ENCODE results near the gene POLRMT. TPM values are rescaled to one million over a fixed set of nuclear protein-coding genes. Genes with fewer than 3 reads are reported as not detected.

Gene POLRMT
- total RNA-seq, 1 donor from 2014 or later, result 53.6 TPM

DNA sequence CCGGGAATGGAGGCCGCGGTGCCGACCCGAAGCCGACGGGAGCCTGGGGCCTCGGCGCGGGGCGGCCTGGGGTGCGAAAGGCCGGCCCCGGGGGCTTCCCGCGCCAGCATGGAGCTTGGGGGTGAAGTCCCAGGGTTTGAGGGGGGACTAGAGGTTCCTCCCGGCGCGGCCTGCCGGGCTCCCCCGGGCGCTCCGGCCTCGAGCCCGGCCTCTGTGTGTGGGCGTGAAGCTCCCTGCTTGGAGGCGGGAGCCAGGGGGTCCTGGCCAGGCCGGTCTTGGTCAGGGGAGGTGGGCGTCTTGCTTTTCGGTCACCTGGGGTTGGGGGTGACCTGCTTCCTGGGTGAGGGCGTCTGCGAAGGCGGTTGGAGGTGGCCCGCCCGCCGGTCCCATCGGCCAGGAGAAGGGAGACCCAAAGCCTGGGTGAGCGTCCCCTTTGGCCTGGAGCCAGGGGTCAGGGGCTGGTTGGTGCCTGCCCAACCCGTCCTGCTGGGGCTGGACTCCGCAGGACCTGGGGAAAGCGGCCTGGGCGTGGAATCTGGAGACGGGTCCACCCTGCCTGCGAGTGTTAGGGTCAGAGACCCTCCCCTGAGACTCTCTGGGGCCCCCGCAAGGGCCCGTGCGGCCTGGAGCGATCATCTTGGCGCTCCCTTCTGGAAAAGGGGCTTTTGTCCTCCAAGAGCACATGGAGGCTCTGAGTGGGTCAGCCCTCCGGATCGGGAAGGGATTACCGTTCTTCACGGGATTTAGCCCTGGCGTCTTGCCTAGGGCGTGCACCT, 60.4 kb downstream of the POLRMT start:
- Mint-ChIP-seq H3K4me3 (ENCODE audit: unreplicated experiment) (peak overlapping the region; percentile 88), H3K36me3 (ENCODE audit: low read depth, unreplicated experiment) (peaks cover 5% of the 10 kb centered on the region), H3K4me1 (ENCODE audit: unreplicated experiment) (peaks cover 20% of the 10 kb centered on the region), H3K27ac (ENCODE audit: unreplicated experiment) (no peak overlapping the region), H3K9me3 (ENCODE audit: unreplicated experiment) (no peaks in the 10 kb centered on the region), H3K27me3 (ENCODE audit: unreplicated experiment) (peaks cover 7% of the 10 kb centered on the region)
- DNase-seq (ENCODE audit: low spot score), result peak; percentile 46
- TF ChIP-seq, protein P1, sequence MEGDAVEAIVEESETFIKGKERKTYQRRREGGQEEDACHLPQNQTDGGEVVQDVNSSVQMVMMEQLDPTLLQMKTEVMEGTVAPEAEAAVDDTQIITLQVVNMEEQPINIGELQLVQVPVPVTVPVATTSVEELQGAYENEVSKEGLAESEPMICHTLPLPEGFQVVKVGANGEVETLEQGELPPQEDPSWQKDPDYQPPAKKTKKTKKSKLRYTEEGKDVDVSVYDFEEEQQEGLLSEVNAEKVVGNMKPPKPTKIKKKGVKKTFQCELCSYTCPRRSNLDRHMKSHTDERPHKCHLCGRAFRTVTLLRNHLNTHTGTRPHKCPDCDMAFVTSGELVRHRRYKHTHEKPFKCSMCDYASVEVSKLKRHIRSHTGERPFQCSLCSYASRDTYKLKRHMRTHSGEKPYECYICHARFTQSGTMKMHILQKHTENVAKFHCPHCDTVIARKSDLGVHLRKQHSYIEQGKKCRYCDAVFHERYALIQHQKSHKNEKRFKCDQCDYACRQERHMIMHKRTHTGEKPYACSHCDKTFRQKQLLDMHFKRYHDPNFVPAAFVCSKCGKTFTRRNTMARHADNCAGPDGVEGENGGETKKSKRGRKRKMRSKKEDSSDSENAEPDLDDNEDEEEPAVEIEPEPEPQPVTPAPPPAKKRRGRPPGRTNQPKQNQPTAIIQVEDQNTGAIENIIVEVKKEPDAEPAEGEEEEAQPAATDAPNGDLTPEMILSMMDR (IDR thresholded peaks at IDR 0.05; ENCODE audit: unreplicated experiment), result no peak

DNA sequence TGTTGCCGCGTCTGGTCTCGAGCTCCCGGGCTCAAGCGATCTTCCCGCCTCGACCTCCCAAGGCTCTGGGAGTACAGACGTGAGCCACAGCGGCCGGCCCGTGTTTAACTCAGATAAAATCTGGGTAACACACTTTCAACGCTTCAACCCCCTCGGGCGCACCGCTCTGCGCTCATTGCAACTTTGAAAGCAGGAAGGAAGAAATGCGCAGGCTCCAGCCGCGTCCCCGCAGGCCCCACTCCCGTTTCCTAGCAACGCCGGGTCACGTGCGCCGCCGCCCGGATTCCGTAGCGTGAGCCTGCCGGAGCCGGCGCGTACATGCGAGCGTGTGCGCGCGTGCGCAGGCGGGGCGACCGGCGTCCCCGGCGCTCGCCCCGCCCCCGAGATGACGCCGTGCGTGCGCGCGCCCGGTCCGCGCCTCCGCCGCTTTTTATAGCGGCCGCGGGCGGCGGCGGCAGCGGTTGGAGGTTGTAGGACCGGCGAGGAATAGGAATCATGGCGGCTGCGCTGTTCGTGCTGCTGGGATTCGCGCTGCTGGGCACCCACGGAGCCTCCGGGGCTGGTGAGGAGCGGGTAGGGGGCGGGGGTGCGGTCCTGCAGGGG, 61.1 kb downstream of the POLRMT start, which contains the start of gene BSG:
BSG (plus strand) TSS at position 457 of the 603 bp plus-strand sequence; CDS start at position 496, 39 bp downstream.
- TF ChIP-seq, protein P1 (IDR thresholded peaks at IDR 0.05; ENCODE audit: unreplicated experiment), result no peak
- peaks cover 5% of the 10 kb centered on the region for H3K36me3 Mint-ChIP-seq (ENCODE audit: low read depth, unreplicated experiment)
- H3K9me3 Mint-ChIP-seq (ENCODE audit: unreplicated experiment), result no peaks in the 10 kb centered on the region
- peak within 1 kb of the TSS; percentile 95 for H3K4me3 Mint-ChIP-seq (ENCODE audit: unreplicated experiment)
- peak within 1 kb of the TSS; percentile 99 for H3K27ac Mint-ChIP-seq (ENCODE audit: unreplicated experiment)
- peaks cover 20% of the 10 kb centered on the region for H3K4me1 Mint-ChIP-seq (ENCODE audit: unreplicated experiment)
- peaks cover 7% of the 10 kb centered on the region for H3K27me3 Mint-ChIP-seq (ENCODE audit: unreplicated experiment)
- peak; percentile 99 for DNase-seq (ENCODE audit: low spot score)

DNA sequence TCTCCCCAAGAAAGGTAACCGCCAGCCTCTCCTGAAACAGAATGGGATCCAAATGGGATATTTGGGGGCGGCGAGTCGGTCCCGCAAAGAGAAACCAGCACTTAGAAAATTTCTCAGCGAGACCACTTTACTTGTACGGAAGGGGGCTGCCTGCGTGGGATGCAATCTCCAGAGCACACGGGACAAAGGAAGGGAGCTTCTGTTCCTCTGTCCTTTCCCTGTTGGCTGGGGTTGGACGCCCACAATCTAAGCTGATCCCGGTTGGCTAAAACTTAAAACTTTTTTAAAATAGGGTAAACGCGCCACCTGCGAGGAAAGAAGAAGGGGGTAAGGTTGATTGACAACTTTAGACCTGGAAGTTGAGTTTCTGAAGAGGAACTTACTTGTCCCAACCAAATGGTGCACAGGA, 61.8 kb downstream of the POLRMT start:
- H3K9me3 Mint-ChIP-seq (ENCODE audit: unreplicated experiment), result no peaks in the 10 kb centered on the region
- H3K4me1 Mint-ChIP-seq (ENCODE audit: unreplicated experiment), result peaks cover 20% of the 10 kb centered on the region
- peaks cover 11% of the 10 kb centered on the region for H3K36me3 Mint-ChIP-seq (ENCODE audit: low read depth, unreplicated experiment)
- peak overlapping the region; percentile 91 for H3K4me3 Mint-ChIP-seq (ENCODE audit: unreplicated experiment)
- H3K27me3 Mint-ChIP-seq (ENCODE audit: unreplicated experiment), result peaks cover 6% of the 10 kb centered on the region
- TF ChIP-seq, protein P1 (IDR thresholded peaks at IDR 0.05; ENCODE audit: unreplicated experiment), result no peak
- DNase-seq (ENCODE audit: low spot score), result no peak
- H3K27ac Mint-ChIP-seq (ENCODE audit: unreplicated experiment), result peak overlapping the region; percentile 88

DNA sequence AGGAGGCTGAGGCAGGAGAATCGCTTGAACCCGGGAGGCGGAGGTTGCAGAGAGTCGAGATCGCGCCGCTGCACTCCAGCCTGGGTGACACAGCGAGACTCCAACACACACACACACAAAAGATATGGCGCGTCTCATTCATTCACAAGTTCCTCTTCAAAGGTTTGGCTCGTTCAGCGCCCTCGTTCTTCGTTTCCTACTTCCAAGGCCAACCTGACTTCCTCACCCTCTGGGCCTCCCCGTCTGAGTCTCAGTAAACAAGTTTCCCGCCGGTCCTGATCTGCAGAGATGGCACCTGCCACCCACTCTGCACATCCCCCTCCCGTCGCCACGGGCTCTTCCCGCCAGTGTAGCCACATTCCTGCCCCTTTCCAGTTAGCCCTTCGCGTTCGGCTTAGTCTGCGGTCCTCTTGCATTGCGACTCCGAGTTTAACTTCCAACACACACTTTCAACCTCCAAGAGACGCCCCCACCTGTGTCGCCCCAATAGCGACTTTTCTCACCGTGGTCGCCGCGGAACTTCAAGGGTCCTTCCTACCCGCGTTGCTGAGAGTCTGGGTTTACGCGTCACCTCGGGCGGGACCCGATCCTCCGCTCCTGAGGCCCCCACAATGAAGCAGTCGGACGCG, 62.3 kb downstream of the POLRMT start:
- H3K4me3 Mint-ChIP-seq (ENCODE audit: unreplicated experiment), result peak overlapping the region; percentile 91
- peaks cover 20% of the 10 kb centered on the region for H3K4me1 Mint-ChIP-seq (ENCODE audit: unreplicated experiment)
- peak; percentile 41 for DNase-seq (ENCODE audit: low spot score)
- H3K27me3 Mint-ChIP-seq (ENCODE audit: unreplicated experiment), result peaks cover 7% of the 10 kb centered on the region
- H3K36me3 Mint-ChIP-seq (ENCODE audit: low read depth, unreplicated experiment), result peaks cover 15% of the 10 kb centered on the region
- peak overlapping the region; percentile 88 for H3K27ac Mint-ChIP-seq (ENCODE audit: unreplicated experiment)
- TF ChIP-seq, protein P1 (IDR thresholded peaks at IDR 0.05; ENCODE audit: unreplicated experiment), result no peak
- H3K9me3 Mint-ChIP-seq (ENCODE audit: unreplicated experiment), result no peaks in the 10 kb centered on the region
